NCI-H2107 treated with DMSO at 0.1 percent for 48 hours (cell line): Measurements from ENCODE around the gene KRTAP19-5.
"Not testable (repeated sequence)": the region's sequence is repeated elsewhere in the genome, so short reads cannot be mapped to it uniquely, and the experiment has no call there.

ENCODE experiments used
- DNase-seq: peaks from one replicate; lab custom pipeline; 2025; ENCODE audit not compliant: unreplicated experiment; lab: John Stamatoyannopoulos, UW

The KRTAP19-5 gene

DNA sequence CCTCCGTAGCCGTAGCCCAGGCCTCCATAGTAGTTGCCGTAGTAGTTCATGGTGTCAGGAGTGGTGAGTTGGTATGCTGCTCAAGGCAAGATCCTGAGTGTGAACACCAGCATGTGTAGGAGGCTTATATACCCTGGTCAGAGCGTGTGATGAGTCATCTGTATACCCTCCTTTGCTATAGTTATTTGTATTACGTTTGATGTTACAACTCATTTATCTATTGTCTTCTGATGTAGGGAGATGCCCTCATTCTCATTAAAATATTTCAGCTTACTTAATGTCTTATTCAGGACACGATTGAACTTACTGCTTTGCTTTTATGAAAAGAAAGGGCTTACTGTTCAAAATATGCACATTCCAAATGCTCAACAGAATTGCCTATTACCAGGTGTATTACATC, at the start of gene KRTAP19-5:
Gene KRTAP19-5 (minus strand): TSS at position 101 of the 400 bp plus-strand sequence. CDS start 51 bp downstream, at position 50.
- no peak for DNase-seq

DNA sequence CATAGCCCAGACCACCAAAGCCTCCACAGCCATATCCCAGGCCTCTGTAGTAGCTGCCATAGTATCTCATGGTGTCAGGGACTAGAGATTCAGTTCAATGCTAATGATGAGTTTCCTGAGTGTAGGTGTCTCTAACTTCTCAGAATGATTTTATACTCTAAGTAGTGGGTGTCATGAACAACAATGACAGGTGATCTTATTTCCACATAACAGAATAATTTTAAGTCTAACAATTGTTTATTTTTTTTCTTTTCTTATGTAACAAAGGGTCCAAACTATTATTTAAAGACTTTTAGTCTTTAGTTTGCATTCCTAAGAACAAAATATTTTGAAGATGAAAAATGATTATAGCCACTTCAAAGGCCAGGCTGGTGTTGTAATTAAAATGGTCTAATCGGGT, 39.8 kb upstream of the KRTAP19-5 start, which contains the start of gene KRTAP19-6:
Gene KRTAP19-6 (minus strand): TSS at position 101 of the 400 bp plus-strand sequence. CDS start 31 bp downstream, at position 70.
- DNase-seq = no peak

DNA sequence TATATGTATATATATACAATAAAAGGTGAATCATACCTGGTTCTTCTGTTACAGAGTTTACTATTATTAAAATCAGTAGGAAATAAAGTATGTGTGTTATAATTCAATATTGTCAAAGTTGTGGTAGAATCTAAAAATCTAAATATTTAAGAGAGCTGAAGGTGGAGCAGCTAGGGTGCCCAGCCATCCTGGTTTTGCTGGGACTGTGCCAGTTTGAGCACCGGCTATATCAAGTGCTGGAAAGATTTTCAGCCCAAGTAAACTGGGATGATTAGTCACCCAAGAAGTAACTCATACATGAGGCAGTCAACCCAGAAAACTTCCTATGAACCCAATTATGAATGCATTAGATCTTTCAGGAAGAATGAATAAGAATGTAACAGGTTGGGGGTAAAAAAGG, 16.9 kb upstream of the KRTAP19-5 start:
- DNase-seq = no peak

DNA sequence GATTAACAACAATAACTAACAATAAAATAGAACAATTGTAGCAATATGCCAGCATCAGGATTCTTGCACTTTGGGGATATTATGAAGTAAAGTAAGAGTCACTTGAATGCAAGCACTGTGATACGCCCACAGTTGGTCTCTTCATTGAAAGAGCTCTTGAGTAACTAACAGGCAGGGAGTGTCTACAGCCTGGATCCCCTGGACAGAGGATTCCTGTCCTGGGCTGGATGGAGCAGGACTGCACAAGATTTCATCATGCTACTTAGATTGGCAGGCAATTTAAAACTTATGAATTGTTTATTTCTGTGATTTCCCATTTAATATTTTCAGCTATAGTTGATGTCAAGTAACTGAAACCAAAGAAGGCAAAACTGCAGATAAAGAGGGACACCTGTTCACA, 13.7 kb upstream of the KRTAP19-5 start:
- no peak for DNase-seq

DNA sequence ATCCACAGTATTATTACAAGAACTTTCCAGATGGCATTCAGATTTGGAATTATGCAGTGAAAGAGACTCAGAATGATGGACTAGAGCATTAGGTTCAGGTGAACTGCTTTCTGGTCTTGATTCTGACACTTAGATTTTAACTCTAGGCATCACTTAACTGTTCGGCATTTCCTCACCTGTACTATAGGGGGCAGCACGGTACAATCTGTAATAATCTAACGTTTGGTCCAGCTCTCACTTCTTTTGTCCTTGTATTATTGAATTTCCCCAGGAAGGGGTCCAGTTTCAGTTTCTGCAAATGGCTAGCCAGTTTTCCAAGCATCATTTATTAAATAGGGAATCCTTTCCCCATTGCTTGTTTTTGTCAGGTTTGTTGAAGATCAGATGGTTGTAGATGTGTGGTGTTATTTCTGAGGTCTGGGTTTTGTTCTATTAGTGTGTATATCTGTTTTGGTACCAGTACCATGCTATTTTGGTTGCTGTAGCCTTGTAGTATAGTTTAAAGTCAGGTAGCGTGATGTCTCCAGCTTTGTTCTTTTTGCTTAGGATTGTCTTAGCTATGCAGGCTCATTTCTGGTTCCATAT, 3.8 kb upstream of the KRTAP19-5 start:
- DNase-seq = not testable (repeated sequence)

DNA sequence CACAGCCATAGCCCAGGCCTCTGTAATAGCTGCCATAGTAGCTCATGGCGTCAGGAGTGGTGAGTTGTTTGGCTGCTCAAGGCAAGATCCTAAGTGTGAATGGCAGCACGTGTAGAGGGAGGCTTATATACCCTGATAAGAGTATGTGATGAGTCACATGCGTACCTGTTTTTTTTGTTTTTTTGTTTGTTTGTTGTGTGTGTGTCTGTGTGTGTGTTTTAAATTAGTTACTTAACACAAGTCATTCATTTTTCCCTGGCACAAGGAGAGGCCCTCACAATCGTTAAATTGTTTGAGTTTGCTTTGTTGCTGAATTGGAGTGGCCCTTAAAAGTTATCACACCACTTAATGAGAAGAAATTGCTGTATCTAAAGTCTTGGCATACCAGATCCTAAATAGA, 4.9 kb downstream of the KRTAP19-5 start, which contains the start of gene KRTAP19-4:
Gene KRTAP19-4 (minus strand): TSS at position 101 of the 400 bp plus-strand sequence. CDS start 55 bp downstream, at position 46.
- no peak for DNase-seq

DNA sequence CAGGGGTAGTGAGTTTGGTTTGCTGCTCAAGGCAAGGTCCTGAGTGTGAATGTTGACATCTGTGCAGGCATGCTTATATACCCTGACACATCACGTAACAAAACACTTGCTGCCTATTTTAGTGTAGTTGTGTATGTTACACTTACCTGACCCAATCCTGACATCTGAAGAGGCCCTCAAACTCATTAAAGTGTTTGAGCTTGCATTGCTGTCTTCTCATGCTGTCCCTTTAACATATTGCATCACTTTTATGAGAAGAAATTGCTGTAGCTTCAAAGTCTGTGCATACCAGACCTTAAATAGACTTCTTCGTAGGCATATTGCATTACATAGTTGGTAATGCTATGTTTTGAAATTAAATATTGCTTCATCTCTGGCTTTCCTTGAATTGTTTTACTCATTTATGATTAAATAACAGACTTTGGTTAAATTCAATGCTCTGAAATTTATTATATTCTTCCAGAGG, 9.9 kb downstream of the KRTAP19-5 start, which contains the start of gene KRTAP19-3:
Gene KRTAP19-3 (minus strand): TSS at position 51 of the 466 bp plus-strand sequence. CDS start 56 bp downstream, outside the sequence.
- DNase-seq = no peak

DNA sequence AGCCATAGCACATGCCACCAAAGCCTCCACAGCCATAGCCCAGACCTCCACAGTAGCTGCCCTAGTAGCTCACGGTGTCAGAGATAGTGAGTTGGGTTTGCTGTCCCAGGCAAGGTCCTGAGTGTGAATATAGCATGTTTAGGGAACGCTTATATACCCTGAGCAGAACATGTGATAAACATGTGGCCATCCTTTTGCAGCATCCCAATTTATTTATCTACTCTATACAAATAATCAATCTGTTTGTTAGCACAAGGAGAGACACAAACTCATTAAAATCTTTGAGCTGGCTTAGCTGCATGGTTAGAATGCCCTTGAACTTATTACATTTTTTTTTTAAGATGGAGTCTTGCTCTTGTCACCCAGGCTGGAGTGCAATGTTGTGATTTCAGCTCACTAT, 14.6 kb downstream of the KRTAP19-5 start, which contains the start of gene KRTAP19-2:
Gene KRTAP19-2 (minus strand): TSS at position 101 of the 400 bp plus-strand sequence. CDS start 88 bp downstream, at position 13.
- no peak for DNase-seq

DNA sequence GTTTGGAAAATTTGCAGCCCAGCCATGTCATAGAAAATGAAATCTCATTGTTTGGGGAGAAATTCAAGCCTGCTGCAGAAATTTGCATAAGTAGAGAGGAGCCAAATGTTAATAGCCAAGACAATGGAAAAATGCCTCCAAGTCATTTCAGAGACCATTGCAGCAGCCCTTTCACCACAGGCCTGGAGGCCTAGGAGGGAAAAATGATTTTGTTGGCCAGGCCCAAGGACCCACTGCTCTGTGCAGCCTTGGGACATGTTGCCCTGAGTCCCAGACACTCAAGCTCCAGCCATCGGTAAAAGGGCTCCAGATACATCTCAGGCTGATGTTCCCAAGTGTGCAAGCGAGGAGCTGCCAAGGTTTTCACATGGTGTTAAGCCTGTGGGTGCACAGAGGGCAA, 15.8 kb downstream of the KRTAP19-5 start:
- DNase-seq = no peak

DNA sequence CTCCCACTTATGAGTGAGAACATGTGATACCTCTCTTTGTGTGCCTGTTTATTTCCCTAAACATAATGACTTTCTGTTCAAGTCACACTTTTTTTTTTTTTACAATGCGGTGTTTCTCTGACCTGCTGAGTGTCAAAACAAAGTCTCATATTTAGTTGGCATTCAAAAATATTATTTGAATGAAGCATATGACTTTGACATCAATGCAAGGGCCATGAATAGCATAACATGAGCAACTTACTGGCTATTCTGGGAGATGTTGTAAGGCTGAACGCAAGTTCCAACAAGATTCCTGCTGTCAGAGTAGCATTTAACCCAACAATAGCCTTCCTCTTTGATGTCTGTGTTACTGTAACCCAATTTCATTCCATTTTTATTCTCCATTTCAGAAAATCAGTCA, 19.8 kb downstream of the KRTAP19-5 start:
- no peak for DNase-seq

DNA sequence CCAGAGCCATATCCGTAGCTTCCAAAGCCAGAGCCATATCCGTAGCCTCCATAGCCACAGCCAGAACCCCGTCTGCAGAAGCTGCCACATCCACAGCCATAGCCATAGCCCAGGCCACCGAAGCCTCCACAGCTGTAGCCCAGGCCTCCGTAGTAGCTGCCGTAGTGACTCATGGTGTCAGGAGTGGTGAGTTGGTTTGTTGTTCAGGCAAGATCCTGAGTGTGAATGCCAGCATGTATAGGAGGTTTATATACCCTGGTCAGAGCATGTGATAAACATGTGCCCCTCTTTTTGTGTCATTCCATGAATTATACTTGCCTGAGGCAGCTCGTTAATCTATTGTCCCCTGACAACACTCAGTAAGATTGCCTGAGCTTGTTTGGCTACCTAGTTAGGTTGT, 21.8 kb downstream of the KRTAP19-5 start, which contains the start of gene KRTAP19-1:
Gene KRTAP19-1 (minus strand): TSS at position 223 of the 400 bp plus-strand sequence. CDS start 50 bp downstream, at position 173.
- no peak for DNase-seq

DNA sequence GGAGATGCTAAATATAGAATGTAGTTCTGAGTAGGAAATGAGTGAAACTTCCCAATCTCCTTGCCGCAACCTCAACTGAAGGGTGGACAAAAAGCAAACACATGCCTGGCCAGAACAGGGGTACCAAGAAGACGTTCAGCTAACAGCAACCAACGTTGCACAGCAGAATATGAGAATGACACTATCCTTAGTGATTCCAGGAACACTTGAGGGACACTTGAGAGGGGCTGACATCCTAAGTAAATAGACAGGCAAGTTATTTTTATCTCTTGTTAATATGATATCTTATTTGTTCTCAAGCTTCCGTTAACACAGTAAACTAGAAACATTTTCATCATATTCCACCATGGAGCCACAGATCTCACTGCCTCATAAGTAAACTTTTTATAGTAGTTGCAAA, 22.7 kb downstream of the KRTAP19-5 start:
- no peak for DNase-seq

DNA sequence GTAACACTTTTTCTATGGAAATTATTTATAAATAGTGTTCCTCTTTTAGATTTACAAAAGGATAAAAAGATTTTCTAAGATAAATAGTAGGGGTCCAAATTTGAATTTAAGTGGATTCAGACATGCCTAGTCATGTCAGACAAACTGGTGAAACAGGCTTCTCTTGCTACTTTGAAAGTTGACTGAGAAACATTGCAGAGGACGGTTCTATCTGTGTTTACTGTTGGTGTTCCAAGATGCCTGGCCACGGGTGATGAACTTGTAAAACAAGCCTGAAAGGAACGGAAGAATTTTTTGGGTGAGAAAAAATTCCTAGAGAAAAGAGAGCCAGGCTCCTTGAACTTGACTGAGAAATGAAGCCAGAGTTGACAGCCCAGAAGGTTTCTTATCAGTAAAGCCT, 23.9 kb downstream of the KRTAP19-5 start:
- no peak for DNase-seq

DNA sequence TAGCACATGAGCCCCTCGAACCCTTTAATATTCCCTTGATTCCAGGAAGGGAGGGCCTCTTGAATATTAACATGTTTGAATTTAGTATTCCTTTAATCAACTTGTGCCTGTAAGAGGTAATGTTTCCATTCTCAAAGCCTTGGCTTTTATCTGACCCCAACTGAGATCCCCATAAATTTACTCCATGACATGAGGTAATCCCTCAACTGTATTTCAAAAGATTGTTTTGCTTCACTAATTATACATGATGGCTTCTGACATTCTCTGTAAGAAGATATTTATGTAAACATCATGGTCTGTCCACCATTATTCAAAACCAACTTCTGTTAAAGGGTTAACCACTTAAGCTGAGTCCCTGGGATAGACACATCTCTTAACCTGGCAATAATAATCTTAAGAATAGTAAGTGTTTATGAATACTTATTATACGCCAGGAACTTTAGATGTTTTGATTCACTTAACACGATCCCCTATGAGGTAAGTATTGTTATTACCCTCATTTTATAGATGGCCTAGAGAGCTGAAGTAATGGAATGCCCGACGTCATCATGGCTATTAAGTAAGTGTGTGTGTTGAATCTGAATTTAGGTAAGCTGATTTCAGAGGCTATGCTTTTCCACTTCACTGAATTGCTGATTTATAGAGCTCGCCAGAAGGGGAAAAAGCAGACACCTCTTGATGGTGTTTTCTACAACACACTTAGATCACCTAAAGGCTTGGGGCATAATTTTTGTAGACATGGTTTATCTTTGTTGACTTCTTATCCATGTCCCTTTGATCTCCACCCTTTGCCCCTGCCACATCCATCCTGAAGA, 32.8 kb downstream of the KRTAP19-5 start:
- DNase-seq = no peak

DNA sequence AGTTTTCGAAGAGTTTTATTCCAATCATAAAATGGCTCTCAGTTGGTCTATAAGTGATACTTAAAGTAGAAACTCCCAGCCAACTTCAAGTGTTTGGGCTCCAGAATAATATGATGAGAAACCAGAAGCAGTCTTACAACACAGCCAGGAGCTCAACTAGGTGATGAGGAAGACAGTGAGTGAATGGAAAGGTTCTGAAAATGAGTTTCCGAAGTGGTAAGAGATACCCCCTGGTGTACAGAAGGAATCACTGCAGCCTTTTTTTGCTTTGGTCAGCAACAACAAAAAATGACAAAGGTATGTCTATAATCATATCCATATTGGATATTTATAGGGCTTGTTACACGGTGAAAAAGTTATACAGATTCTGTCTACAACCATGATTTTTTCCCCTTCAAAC, 38.2 kb downstream of the KRTAP19-5 start:
- no peak for DNase-seq
